Liver (tissue), 9 donors: ENCODE results near the gene HIPK2. TPM values are rescaled to one million over a fixed set of nuclear protein-coding genes. Genes with fewer than 3 reads are reported as not detected.
A peak's percentile ranks its signal among the peaks of the same experiment; 100 is the strongest.

Experiments used
- DNase-seq: peaks from one replicate; pipeline ENCODE4 v3.0.0-alpha.2; 2017; ENCODE audit warnings: low spot score
- H3K27ac ChIP-seq, 2 donors: one replicate each; pipeline ENCODE4 v1.7.0; 2013; ENCODE audit warnings: inconsistent platforms in 2 of 2, low read length in 2 of 2, control low read depth in 1 of 2, low read depth in 1 of 2, mild to moderate bottlenecking in 1 of 2
- H3K27me3 ChIP-seq, 4 donors: one replicate each; pipeline versions ENCODE4 v1.6.1 to v1.7.0; 2013; ENCODE audit warnings: low read length in 3 of 4, inconsistent platforms in 1 of 4, mild to moderate bottlenecking in 1 of 4, moderate library complexity in 1 of 4; ENCODE audit not compliant: control insufficient read depth in 4 of 4, insufficient read depth in 4 of 4
- H3K36me3 ChIP-seq, 4 donors: one replicate each; pipeline versions ENCODE4 v1.6.1 to v1.7.0; 2013; ENCODE audit warnings: low read length in 3 of 4, mild to moderate bottlenecking in 3 of 4, low read depth in 1 of 4, moderate library complexity in 1 of 4; ENCODE audit not compliant: control insufficient read depth in 4 of 4, insufficient read depth in 3 of 4
- H3K4me1 ChIP-seq, 4 donors: one replicate each; pipeline versions ENCODE4 v1.6.1 to v1.7.0; 2013; ENCODE audit warnings: low read length in 3 of 4, mild to moderate bottlenecking in 3 of 4, moderate library complexity in 1 of 4; ENCODE audit not compliant: control insufficient read depth in 4 of 4, insufficient read depth in 4 of 4
- H3K4me3 ChIP-seq, 3 donors: one replicate each; pipeline versions ENCODE4 v1.6.1 to v1.7.0; 2013; ENCODE audit warnings: low read length in 3 of 3, control low read depth in 1 of 3, low read depth in 1 of 3, mild to moderate bottlenecking in 1 of 3
- H3K9ac ChIP-seq, 2 donors: one replicate each; pipeline ENCODE4 v1.7.0; 2013; ENCODE audit warnings: low read length in 2 of 2, mild to moderate bottlenecking in 2 of 2, moderate library complexity in 2 of 2, control low read depth in 1 of 2, low read depth in 1 of 2
- H3K9me3 ChIP-seq, 4 donors: one replicate each; pipeline versions ENCODE4 v1.6.1 to v1.7.0; 2013; ENCODE audit warnings: low read length in 3 of 4; ENCODE audit not compliant: control insufficient read depth in 4 of 4
- ATF3 ChIP-seq: IDR thresholded peaks from 2 replicates; pipeline ENCODE4 v1.6.1; 2016; ENCODE audit warnings: antibody characterized with exemption
- EGR1 ChIP-seq, 2 donors: IDR thresholded peaks; 2 replicates each; pipeline ENCODE4 v1.6.1; 2016 to 2018; ENCODE audit warnings: antibody characterized with exemption in 2 of 2, low read depth in 2 of 2
- FOXA1 ChIP-seq: IDR thresholded peaks from 2 replicates; pipeline ENCODE4 v1.6.1; 2016; ENCODE audit warnings: antibody characterized with exemption
- FOXA2 ChIP-seq: IDR thresholded peaks from 2 replicates; pipeline ENCODE4 v1.6.1; 2016; ENCODE audit warnings: antibody characterized with exemption
- HNF4A ChIP-seq, 2 donors: conservative IDR thresholded peaks; 2 replicates each; pipeline ENCODE4 v1.6.1; 2016; ENCODE audit warnings: antibody characterized with exemption in 2 of 2, mild to moderate bottlenecking in 2 of 2
- HNF4G ChIP-seq: IDR thresholded peaks from 2 replicates; pipeline ENCODE4 v1.6.1; 2016; ENCODE audit warnings: antibody characterized with exemption
- JUND ChIP-seq, 2 donors: IDR thresholded peaks; 2 replicates each; pipeline ENCODE4 v1.6.1; 2016; ENCODE audit warnings: antibody characterized with exemption in 2 of 2
- RAD21 ChIP-seq, 2 donors: IDR thresholded peaks; 2 replicates each; pipeline ENCODE4 v1.6.1; 2016; ENCODE audit warnings: antibody characterized with exemption in 2 of 2, mild to moderate bottlenecking in 2 of 2
- REST ChIP-seq: IDR thresholded peaks from 2 replicates; pipeline ENCODE4 v1.6.1; 2016; ENCODE audit warnings: antibody characterized with exemption, mild to moderate bottlenecking
- RXRA ChIP-seq, 2 donors: IDR thresholded peaks; 2 replicates each; pipeline ENCODE4 v1.6.1; 2017 to 2018; ENCODE audit warnings: antibody characterized with exemption in 2 of 2, mild to moderate bottlenecking in 1 of 2
- YY1 ChIP-seq: IDR thresholded peaks from 2 replicates; pipeline ENCODE4 v1.6.1; 2016; ENCODE audit warnings: antibody characterized with exemption, mild to moderate bottlenecking
- WGBS: extraction: QIAGEN DNeasy Blood & Tissue Kit; methylation state at CpG from one replicate; pipeline ENCODE4 v1.1.7; 2013; 5-methylcytosine and 5-hydroxymethylcytosine counted together
- polyA plus RNA-seq, 2 donors: library from polyadenylated mRNA; stranded (reverse) in 1 of 2; unstranded in 1 of 2; fragments of 200-250 nt in 1 of 2; fragments of >200 nt in 1 of 2; fragmentation: Nextera tagmentation in 1 of 2; extraction: Ambion mirVana in 1 of 2; gene quantifications; one replicate each; pipeline versions ENCODE4 v1.2.1 to v1.2.3, GENCODE V29; 2013 to 2015
- total RNA-seq, 2 donors: library from RNA; depleted of rRNA; stranded (reverse); fragments of >200 nt; gene quantifications; one replicate each; pipeline ENCODE4 v1.2.3, GENCODE V29; 2014
- TF ChIP-seq, protein P1 (sequence below): IDR thresholded peaks from 2 replicates; pipeline ENCODE4 v1.6.1; 2016; ENCODE audit warnings: antibody characterized with exemption
- TF ChIP-seq, protein P2 (sequence below): fragments of 150-350 bp; IDR thresholded peaks from 2 replicates; pipeline ENCODE4 v1.5.1; 2017; ENCODE audit warnings: improper control_type of control experiment, low read depth, low read length; ENCODE audit not compliant: missing input control
- donor health status: healthy.
- donor health status: healthy.
- donor health status: healthy.
- donor health status: healthy.
- donor health status: healthy.

HIPK2 gene
- total and polyA plus RNA-seq, 4 donors: 13.1 to 48.8 (median 16.6) TPM

- 91% methylated on average over 10 of the region's 10 CpGs for WGBS
Measured at GRCh38 chr7:139620676-139621344, 157.0 kb downstream of the HIPK2 start.

More at GRCh38 chr7:139620676-139621344, 157.0 kb downstream of the HIPK2 start:
- Histone ChIP-seq H3K9me3 (no peaks in the 10 kb centered on the region), H3K27ac (no peak overlapping the region), H3K36me3 (peaks cover 11 to 73% (median 54%) of the 10 kb centered on the region in 4 donors), H3K4me1 (no peaks in the 10 kb centered on the region), H3K9ac (no peak overlapping the region), H3K27me3 (no peaks in the 10 kb centered on the region), H3K4me3 (no peak overlapping the region)
- DNase-seq: peak; percentile 57
- TF ChIP-seq, protein P1, sequence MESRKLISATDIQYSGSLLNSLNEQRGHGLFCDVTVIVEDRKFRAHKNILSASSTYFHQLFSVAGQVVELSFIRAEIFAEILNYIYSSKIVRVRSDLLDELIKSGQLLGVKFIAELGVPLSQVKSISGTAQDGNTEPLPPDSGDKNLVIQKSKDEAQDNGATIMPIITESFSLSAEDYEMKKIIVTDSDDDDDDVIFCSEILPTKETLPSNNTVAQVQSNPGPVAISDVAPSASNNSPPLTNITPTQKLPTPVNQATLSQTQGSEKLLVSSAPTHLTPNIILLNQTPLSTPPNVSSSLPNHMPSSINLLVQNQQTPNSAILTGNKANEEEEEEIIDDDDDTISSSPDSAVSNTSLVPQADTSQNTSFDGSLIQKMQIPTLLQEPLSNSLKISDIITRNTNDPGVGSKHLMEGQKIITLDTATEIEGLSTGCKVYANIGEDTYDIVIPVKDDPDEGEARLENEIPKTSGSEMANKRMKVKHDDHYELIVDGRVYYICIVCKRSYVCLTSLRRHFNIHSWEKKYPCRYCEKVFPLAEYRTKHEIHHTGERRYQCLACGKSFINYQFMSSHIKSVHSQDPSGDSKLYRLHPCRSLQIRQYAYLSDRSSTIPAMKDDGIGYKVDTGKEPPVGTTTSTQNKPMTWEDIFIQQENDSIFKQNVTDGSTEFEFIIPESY: no peak
- no peak for TF ChIP-seq ATF3
- TF ChIP-seq JUND (IDR thresholded peaks at IDR 0.05): no peak
- no peak for TF ChIP-seq FOXA1
- TF ChIP-seq REST: no peak
- TF ChIP-seq RAD21 (IDR thresholded peaks at IDR 0.05): peak; percentile 54 to 74
- no peak for TF ChIP-seq FOXA2
- no peak for TF ChIP-seq YY1
- TF ChIP-seq, protein P2, sequence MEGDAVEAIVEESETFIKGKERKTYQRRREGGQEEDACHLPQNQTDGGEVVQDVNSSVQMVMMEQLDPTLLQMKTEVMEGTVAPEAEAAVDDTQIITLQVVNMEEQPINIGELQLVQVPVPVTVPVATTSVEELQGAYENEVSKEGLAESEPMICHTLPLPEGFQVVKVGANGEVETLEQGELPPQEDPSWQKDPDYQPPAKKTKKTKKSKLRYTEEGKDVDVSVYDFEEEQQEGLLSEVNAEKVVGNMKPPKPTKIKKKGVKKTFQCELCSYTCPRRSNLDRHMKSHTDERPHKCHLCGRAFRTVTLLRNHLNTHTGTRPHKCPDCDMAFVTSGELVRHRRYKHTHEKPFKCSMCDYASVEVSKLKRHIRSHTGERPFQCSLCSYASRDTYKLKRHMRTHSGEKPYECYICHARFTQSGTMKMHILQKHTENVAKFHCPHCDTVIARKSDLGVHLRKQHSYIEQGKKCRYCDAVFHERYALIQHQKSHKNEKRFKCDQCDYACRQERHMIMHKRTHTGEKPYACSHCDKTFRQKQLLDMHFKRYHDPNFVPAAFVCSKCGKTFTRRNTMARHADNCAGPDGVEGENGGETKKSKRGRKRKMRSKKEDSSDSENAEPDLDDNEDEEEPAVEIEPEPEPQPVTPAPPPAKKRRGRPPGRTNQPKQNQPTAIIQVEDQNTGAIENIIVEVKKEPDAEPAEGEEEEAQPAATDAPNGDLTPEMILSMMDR: peak; percentile 54
- TF ChIP-seq RXRA (IDR thresholded peaks at IDR 0.05): no peak
- TF ChIP-seq EGR1 (IDR thresholded peaks at IDR 0.05; ENCODE audit: low read depth in 2 of 2): no peak
- TF ChIP-seq HNF4G: no peak
- TF ChIP-seq HNF4A (conservative IDR thresholded peaks at IDR 0.05): no peak
